Karpas-422 (cell line): Measurements from ENCODE around the gene F2RL1. TPM values are rescaled to one million over a fixed set of nuclear protein-coding genes. Genes with fewer than 3 reads are reported as not detected.
"Not testable (repeated sequence)": the region's sequence is repeated elsewhere in the genome, so short reads cannot be mapped to it uniquely, and the experiment has no call there.

Experiments used
- DNase-seq: peaks from one replicate; pipeline ENCODE4 v3.0.0-alpha.2; 2015
- H2AFZ ChIP-seq: fragments of 200-600 bp; sonication (generic); 2 replicates; pipeline ENCODE4 v1.6.1; 2014; ENCODE audit warnings: antibody characterized with exemption, low read length, mixed read lengths
- H3K27ac ChIP-seq: fragments of 200-600 bp; sonication (generic); 2 replicates; pipeline ENCODE4 v1.5.1; 2014; ENCODE audit warnings: mild to moderate bottlenecking, low read length, moderate library complexity
- H3K27me3 ChIP-seq: fragments of 200-600 bp; sonication (generic); 2 replicates; pipeline ENCODE4 v1.6.1; 2014; ENCODE audit warnings: low read length, mixed read lengths
- H3K36me3 ChIP-seq: fragments of 200-600 bp; sonication (generic); 2 replicates; pipeline ENCODE4 v1.6.1; 2014; ENCODE audit warnings: low read length, mixed read lengths; ENCODE audit not compliant: insufficient read depth
- H3K4me1 ChIP-seq: fragments of 200-600 bp; sonication (generic); 2 replicates; pipeline ENCODE4 v1.6.1; 2014; ENCODE audit warnings: mild to moderate bottlenecking, low read length, mixed read lengths
- H3K4me2 ChIP-seq: fragments of 200-600 bp; sonication (generic); 2 replicates; pipeline ENCODE4 v1.6.1; 2014; ENCODE audit warnings: low read length, low read depth, mild to moderate bottlenecking; ENCODE audit not compliant: poor library complexity, severe bottlenecking
- H3K4me3 ChIP-seq: fragments of 200-600 bp; sonication (generic); 2 replicates; pipeline ENCODE4 v1.5.1; 2014; ENCODE audit warnings: mild to moderate bottlenecking, antibody characterized with exemption, low read length, mixed read lengths
- H3K79me2 ChIP-seq: fragments of 200-600 bp; sonication (generic); 2 replicates; pipeline ENCODE4 v1.6.1; 2014; ENCODE audit warnings: mild to moderate bottlenecking, low read length, mixed read lengths
- H3K9ac ChIP-seq: fragments of 200-600 bp; sonication (generic); 2 replicates; pipeline ENCODE4 v1.6.0; 2014; ENCODE audit warnings: low read length
- H3K9me2 ChIP-seq: fragments of 200-600 bp; sonication (generic), shearing (Covaris generic); replicated peaks from 2 replicates; pipeline ENCODE4 v1.6.0; 2014; ENCODE audit warnings: mild to moderate bottlenecking, low read length, moderate library complexity; ENCODE audit not compliant: insufficient read depth
- H3K9me3 ChIP-seq: fragments of 300-700, 200-600 bp; sonication (generic); 2 replicates; pipeline ENCODE4 v1.6.1; 2014; ENCODE audit warnings: low read length, mixed read lengths
- H4K20me1 ChIP-seq: fragments of 200-600 bp; sonication (generic); 2 replicates; pipeline ENCODE4 v1.6.1; 2014; ENCODE audit warnings: mild to moderate bottlenecking, antibody characterized with exemption, low read length, low read depth; ENCODE audit not compliant: insufficient read depth
- total RNA-seq: library from RNA; depleted of rRNA; stranded (reverse); fragments of >200 nt; shearing (Covaris generic); gene quantifications from 2 replicates; pipeline ENCODE4 v1.2.3, GENCODE V29; 2014; ENCODE audit warnings: low replicate concordance

The F2RL1 gene
- total RNA-seq, 1 experiment from 2014 or later = not detected

- H3K4me2 ChIP-seq = no peak within 1 kb of the TSS
- H3K27ac ChIP-seq = no peak within 1 kb of the TSS
- DNase-seq = no peak
- H3K4me1 ChIP-seq = peaks cover 2% of the 10 kb centered on the region; the same call in 1 of the 2 replicates
- H3K79me2 ChIP-seq = no peaks in the 10 kb centered on the region
- H3K9me2 ChIP-seq = no peaks in the 10 kb centered on the region
- H4K20me1 ChIP-seq = no peaks in the 10 kb centered on the region
- H3K27me3 ChIP-seq = no peaks in the 10 kb centered on the region
- no peak within 1 kb of the TSS for H3K4me3 ChIP-seq
- no peak within 1 kb of the TSS for H3K9ac ChIP-seq
- no peak within 1 kb of the TSS for H2AFZ ChIP-seq
- no peaks in the 10 kb centered on the region for H3K9me3 ChIP-seq
- no peaks in the 10 kb centered on the region for H3K36me3 ChIP-seq
Measured at GRCh38 chr5:76849419-76850291, 30.8 kb downstream of the F2RL1 start, which contains the start of gene S100Z. Gene S100Z (plus strand): TSS chr5:76850014. CDS start chr5:76875360, 25,346 bp downstream.

DNA sequence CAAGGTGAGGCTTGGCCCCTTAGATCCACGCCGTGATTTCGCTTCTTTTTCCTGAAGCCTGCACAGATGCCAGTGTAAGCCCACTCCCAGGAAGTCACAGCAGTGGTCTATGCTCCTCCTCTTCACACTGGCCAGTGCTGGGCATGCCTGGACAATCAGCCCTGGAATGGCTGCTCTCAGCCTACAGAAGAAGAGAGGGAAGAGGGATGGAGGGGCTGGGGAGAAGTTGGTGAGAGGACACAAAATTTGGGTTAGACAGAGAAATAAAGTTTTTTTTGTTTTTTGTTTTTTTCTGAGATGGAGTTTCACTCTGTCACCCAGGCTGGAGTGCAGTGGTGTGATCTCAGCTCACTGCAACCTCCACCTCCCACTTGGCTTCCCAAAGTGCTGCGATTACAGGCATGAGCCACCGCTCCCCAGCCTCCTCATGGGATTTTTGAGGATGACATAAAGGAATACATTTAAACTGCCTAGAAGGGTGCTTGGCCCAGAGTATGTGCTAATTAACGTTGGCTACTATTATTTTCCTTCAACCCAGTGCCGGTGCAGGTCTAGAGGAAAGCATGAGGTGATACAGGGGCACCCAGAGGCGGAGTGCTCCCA lies 31.8 kb downstream of the F2RL1 start:
- Histone ChIP-seq H3K9me2 (no peaks in the 10 kb centered on the region), H3K9me3 (no peaks in the 10 kb centered on the region), H3K4me2 (no peak overlapping the region), H3K27me3 (no peaks in the 10 kb centered on the region), H3K79me2 (no peaks in the 10 kb centered on the region), H2AFZ (no peak overlapping the region), H3K36me3 (no peaks in the 10 kb centered on the region), H3K4me1 (peaks cover 3% of the 10 kb centered on the region; the same call in 1 of the 2 replicates), H3K9ac (no peak overlapping the region), H3K27ac (no peak overlapping the region), H3K4me3 (no peak overlapping the region), H4K20me1 (no peaks in the 10 kb centered on the region)
- no peak for DNase-seq

- Histone ChIP-seq H3K4me3 (no peak overlapping the region), H2AFZ (no peak overlapping the region), H3K36me3 (no peaks in the 10 kb centered on the region), H3K4me1 (peaks cover 3% of the 10 kb centered on the region; the same call in 1 of the 2 replicates), H3K27me3 (no peaks in the 10 kb centered on the region), H3K9me2 (no peaks in the 10 kb centered on the region), H3K27ac (no peak overlapping the region), H3K79me2 (no peaks in the 10 kb centered on the region), H3K4me2 (no peak overlapping the region), H4K20me1 (no peaks in the 10 kb centered on the region), H3K9ac (no peak overlapping the region), H3K9me3 (no peaks in the 10 kb centered on the region)
- DNase-seq = no peak
Measured at GRCh38 chr5:76851728-76852369, 33.0 kb downstream of the F2RL1 start.

DNA sequence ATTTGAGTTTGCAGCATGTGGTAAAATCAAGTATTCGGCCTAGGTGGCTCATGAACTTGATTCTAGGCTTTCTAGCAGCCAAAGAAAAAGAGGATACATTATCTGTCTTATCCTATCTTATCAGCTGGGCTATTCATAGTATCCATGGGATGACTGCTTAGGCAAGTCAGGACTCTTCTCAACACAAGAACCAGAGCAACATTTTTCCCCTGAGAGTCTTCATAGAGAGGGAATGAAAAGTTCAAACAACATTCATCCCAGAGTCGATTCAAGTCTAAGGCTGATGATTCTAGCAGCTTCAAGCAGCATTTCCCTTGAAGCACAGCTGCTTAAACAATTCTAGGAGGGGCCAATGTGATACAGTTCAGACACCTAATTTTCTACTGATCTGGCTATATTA lies 33.9 kb downstream of the F2RL1 start:
- DNase-seq = no peak
- no peaks in the 10 kb centered on the region for H3K36me3 ChIP-seq
- no peaks in the 10 kb centered on the region for H3K9me2 ChIP-seq
- no peaks in the 10 kb centered on the region for H4K20me1 ChIP-seq
- no peak overlapping the region for H3K4me2 ChIP-seq
- no peaks in the 10 kb centered on the region for H3K79me2 ChIP-seq
- H3K9me3 ChIP-seq = no peaks in the 10 kb centered on the region
- no peak overlapping the region for H3K27ac ChIP-seq
- H3K4me3 ChIP-seq = no peak overlapping the region
- H3K9ac ChIP-seq = no peak overlapping the region
- no peaks in the 10 kb centered on the region for H3K27me3 ChIP-seq
- H3K4me1 ChIP-seq = peaks cover 3% of the 10 kb centered on the region; the same call in 1 of the 2 replicates
- no peak overlapping the region for H2AFZ ChIP-seq

- not testable (repeated sequence) for H3K9ac ChIP-seq, H3K27me3 ChIP-seq, H3K27ac ChIP-seq, H3K79me2 ChIP-seq, H3K4me1 ChIP-seq, H3K4me3 ChIP-seq, H3K9me2 ChIP-seq, H3K9me3 ChIP-seq, H4K20me1 ChIP-seq, H3K36me3 ChIP-seq, H3K4me2 ChIP-seq, DNase-seq, H2AFZ ChIP-seq
Measured at GRCh38 chr5:76853741-76854140, 34.9 kb downstream of the F2RL1 start.

GRCh38 chr5:76854644-76855043 lies 35.8 kb downstream of the F2RL1 start:
- no peak overlapping the region for H3K4me3 ChIP-seq
- H3K4me2 ChIP-seq = no peak overlapping the region
- H3K79me2 ChIP-seq = no peaks in the 10 kb centered on the region
- no peak for DNase-seq
- no peak overlapping the region for H3K9ac ChIP-seq
- H3K27me3 ChIP-seq = no peaks in the 10 kb centered on the region
- H4K20me1 ChIP-seq = no peaks in the 10 kb centered on the region
- no peaks in the 10 kb centered on the region for H3K9me3 ChIP-seq
- H2AFZ ChIP-seq = no peak overlapping the region
- H3K27ac ChIP-seq = no peak overlapping the region
- no peaks in the 10 kb centered on the region for H3K9me2 ChIP-seq
- no peaks in the 10 kb centered on the region for H3K36me3 ChIP-seq
- H3K4me1 ChIP-seq = peaks cover 3% of the 10 kb centered on the region; the same call in 1 of the 2 replicates

GRCh38 chr5:76855501-76855900 lies 36.7 kb downstream of the F2RL1 start:
- not testable (repeated sequence) for H3K36me3 ChIP-seq, H3K27me3 ChIP-seq, H3K79me2 ChIP-seq, H3K9ac ChIP-seq, DNase-seq, H3K9me2 ChIP-seq, H2AFZ ChIP-seq, H3K9me3 ChIP-seq, H3K4me1 ChIP-seq, H3K4me3 ChIP-seq, H4K20me1 ChIP-seq, H3K27ac ChIP-seq, H3K4me2 ChIP-seq

GRCh38 chr5:76855961-76856360 lies 37.1 kb downstream of the F2RL1 start:
- no peak for DNase-seq
- Histone ChIP-seq H3K27me3 (no peaks in the 10 kb centered on the region), H4K20me1 (no peaks in the 10 kb centered on the region), H3K4me2 (no peak overlapping the region), H3K4me1 (peaks cover 3% of the 10 kb centered on the region; the same call in 1 of the 2 replicates), H2AFZ (no peak overlapping the region), H3K79me2 (no peaks in the 10 kb centered on the region), H3K4me3 (no peak overlapping the region), H3K9me2 (no peaks in the 10 kb centered on the region), H3K36me3 (no peaks in the 10 kb centered on the region), H3K9me3 (no peaks in the 10 kb centered on the region), H3K27ac (no peak overlapping the region), H3K9ac (no peak overlapping the region)
